ENCODE data around the gene KDSR.

DNA sequence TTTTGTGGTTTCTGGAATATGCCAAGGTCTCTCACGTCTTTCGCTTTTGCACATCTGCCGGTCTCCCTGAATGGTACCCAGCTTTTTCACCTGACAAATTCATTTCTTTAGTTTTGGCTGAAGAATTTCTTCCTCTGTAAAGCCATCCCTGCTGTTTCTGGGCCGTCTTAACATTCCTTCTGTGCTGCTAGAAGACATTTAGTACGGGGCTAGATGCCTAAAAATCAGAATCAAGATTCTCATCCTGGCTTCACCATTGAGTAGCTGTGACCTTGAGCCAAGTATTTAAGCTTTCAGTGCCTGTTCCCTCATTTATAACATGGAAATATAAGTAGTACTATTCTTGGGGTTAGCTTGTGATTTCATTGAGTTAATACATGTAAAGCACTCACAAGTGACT is 41.0 kb downstream of the KDSR start:
- TF ChIP-seq CTCF (IDR thresholded peaks at IDR 0.05) (no peak), POLR2AphosphoS5 (IDR thresholded peaks at IDR 0.05) (no peak), EP300 (IDR thresholded peaks at IDR 0.05; ENCODE audit: low read depth) (no peak)
